ENCODE data around the gene ARGLU1. TPM values are rescaled to one million over a fixed set of nuclear protein-coding genes. Genes with fewer than 3 reads are reported as not detected.

Gene ARGLU1
- total RNA-seq, 4 donors from 2014 or later: 88.4 to 118 (median 106) TPM

DNA sequence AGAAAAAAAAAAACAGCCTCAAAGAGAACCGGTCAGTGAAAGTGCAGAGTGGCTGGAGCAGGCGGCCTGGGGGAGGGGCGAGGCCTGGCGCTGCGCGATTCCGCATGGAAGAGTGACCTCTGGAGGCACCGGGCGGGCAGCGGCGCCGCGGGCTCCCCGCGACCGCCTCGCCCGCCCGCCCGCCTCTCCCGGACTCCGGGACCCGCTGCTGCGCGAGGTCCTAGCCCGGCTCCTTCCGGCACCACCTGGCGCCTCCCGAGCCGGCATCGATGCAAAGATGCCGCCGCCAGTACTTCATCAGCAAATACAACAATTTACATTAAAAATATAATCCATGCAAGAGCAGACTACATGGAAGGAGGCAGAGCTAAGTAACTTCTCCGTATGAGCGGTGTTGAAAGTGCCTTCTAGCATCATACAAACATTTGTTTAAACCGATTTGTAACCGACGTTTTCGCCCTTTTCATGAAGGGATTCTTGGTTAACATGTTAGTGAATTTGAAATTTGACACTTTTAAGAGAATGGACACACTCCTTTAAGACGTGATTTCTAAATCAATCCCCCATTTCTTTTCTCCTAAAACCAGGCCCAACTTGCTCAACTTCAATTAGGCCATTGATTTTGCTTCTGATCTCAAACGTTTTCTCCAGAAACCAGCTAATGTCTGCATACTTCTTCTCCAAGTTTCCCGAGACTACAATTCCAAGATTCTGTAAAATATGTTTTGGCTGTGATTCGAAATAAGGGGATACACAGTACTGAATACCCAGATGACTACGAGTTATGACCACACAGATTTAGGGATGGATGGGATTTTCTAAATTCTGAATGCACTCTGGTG, 34.6 kb downstream of the ARGLU1 start:
- TF ChIP-seq, protein P1, sequence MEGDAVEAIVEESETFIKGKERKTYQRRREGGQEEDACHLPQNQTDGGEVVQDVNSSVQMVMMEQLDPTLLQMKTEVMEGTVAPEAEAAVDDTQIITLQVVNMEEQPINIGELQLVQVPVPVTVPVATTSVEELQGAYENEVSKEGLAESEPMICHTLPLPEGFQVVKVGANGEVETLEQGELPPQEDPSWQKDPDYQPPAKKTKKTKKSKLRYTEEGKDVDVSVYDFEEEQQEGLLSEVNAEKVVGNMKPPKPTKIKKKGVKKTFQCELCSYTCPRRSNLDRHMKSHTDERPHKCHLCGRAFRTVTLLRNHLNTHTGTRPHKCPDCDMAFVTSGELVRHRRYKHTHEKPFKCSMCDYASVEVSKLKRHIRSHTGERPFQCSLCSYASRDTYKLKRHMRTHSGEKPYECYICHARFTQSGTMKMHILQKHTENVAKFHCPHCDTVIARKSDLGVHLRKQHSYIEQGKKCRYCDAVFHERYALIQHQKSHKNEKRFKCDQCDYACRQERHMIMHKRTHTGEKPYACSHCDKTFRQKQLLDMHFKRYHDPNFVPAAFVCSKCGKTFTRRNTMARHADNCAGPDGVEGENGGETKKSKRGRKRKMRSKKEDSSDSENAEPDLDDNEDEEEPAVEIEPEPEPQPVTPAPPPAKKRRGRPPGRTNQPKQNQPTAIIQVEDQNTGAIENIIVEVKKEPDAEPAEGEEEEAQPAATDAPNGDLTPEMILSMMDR (IDR thresholded peaks at IDR 0.05; ENCODE audit: low read depth): no peak

GRCh38 chr13:106532111-106532929, 35.6 kb downstream of the ARGLU1 start:
- TF ChIP-seq, protein P1 (IDR thresholded peaks at IDR 0.05; ENCODE audit: low read depth): no peak

- TF ChIP-seq, protein P1 (IDR thresholded peaks at IDR 0.05; ENCODE audit: low read depth): no peak
Measured at GRCh38 chr13:106530980-106531481, 36.9 kb downstream of the ARGLU1 start.

DNA sequence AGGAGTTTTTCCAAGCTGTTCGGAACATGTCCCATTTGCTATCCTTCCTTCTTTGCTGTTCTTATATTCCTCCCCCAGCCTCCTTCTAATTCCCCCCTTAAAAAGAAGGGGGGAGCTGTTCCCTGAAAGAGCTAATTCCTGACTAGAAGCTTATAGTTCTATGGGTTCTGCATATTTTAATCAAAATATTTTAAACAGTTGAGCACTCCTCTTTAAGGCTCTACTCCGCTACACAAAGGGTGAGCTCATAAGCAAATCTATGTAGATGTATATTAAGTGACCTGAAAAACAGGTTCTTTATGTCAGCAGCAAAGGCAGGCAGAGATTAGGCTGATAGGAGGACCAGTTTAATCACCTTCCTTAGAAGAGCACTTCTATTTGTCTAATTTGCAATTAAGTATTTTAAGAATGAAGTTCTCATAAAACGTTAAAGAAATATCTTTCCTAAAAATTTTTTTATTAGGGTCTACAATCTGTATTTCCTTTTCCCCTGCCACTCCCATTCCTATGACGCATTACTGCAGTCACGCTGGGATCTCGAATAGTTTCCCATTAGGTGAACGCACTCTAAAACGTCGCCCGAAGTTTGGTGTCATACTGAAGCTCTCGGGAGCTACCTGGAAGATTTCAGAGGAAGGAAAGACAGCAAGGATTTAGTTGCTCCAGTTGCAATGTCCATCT, 37.6 kb downstream of the ARGLU1 start:
- TF ChIP-seq, protein P1 (IDR thresholded peaks at IDR 0.05; ENCODE audit: low read depth): no peak

GRCh38 chr13:106529415-106530170, 38.3 kb downstream of the ARGLU1 start:
- TF ChIP-seq, protein P1 (IDR thresholded peaks at IDR 0.05; ENCODE audit: low read depth): no peak

- TF ChIP-seq, protein P1 (IDR thresholded peaks at IDR 0.05; ENCODE audit: low read depth): no peak
Measured at GRCh38 chr13:106528718-106529414, 39.1 kb downstream of the ARGLU1 start.
